Stimulated activated memory B cell treated with anti-CD40 and anti-IgM and Interleukin-4, amounts not matched to agents 10 μg/mL and 1 μg/mL and 100 μg/mL, for 72 hours (primary cell): Measurements from ENCODE around the gene ZCCHC24.

ENCODE experiments used
- ATAC-seq: fragments of 150-1000 bp; cut with Tn5 transposase; 2 replicates; pipeline ENCODE4 v1.10.0; 2021
- H3K27ac Mint-ChIP-seq: one replicate; pipeline ENCODE4 v1.8.0; 2022; ENCODE audit warnings: mild to moderate bottlenecking, mixed read lengths
- H3K27me3 Mint-ChIP-seq: one replicate; pipeline ENCODE4 v1.8.0; 2022; ENCODE audit warnings: mixed read lengths
- H3K36me3 Mint-ChIP-seq: one replicate; pipeline ENCODE4 v1.8.0; 2022; ENCODE audit warnings: mixed read lengths
- H3K4me1 Mint-ChIP-seq: one replicate; pipeline ENCODE4 v1.8.0; 2022; ENCODE audit warnings: mixed read lengths
- H3K4me3 Mint-ChIP-seq: one replicate; pipeline ENCODE4 v1.8.0; 2022; ENCODE audit warnings: mild to moderate bottlenecking, moderate library complexity, mixed read lengths
- H3K9me3 Mint-ChIP-seq: one replicate; pipeline ENCODE4 v1.8.0; 2022; ENCODE audit warnings: mixed read lengths

The ZCCHC24 gene

GRCh38 chr10:79353726-79354125 is 91.7 kb downstream of the ZCCHC24 start:
- Mint-ChIP-seq H3K27ac (peak overlapping the region; percentile 61), H3K36me3 (peaks cover 82% of the 10 kb centered on the region), H3K9me3 (no peaks in the 10 kb centered on the region), H3K27me3 (no peaks in the 10 kb centered on the region), H3K4me3 (no peak overlapping the region), H3K4me1 (peaks cover 76% of the 10 kb centered on the region)
- ATAC-seq: no peak

- Mint-ChIP-seq H3K4me3 (no peak overlapping the region), H3K9me3 (no peaks in the 10 kb centered on the region), H3K27ac (no peak overlapping the region), H3K27me3 (no peaks in the 10 kb centered on the region), H3K4me1 (peaks cover 76% of the 10 kb centered on the region), H3K36me3 (peaks cover 84% of the 10 kb centered on the region)
- no peak for ATAC-seq
These were observed 92.4 kb downstream of the ZCCHC24 start for GRCh38 chr10:79353000-79353406.

- Mint-ChIP-seq H3K4me1 (peaks cover 78% of the 10 kb centered on the region), H3K27me3 (no peaks in the 10 kb centered on the region), H3K36me3 (peaks cover 76% of the 10 kb centered on the region), H3K4me3 (no peak overlapping the region), H3K9me3 (no peaks in the 10 kb centered on the region), H3K27ac (no peak overlapping the region)
- no peak for ATAC-seq
These were observed 93.2 kb downstream of the ZCCHC24 start for GRCh38 chr10:79352035-79352877.

- no peaks in the 10 kb centered on the region for H3K9me3 Mint-ChIP-seq
- H3K4me1 Mint-ChIP-seq: peaks cover 81% of the 10 kb centered on the region
- H3K36me3 Mint-ChIP-seq: peaks cover 69% of the 10 kb centered on the region
- H3K27me3 Mint-ChIP-seq: no peaks in the 10 kb centered on the region
- no peak overlapping the region for H3K27ac Mint-ChIP-seq
- ATAC-seq: no peak
- H3K4me3 Mint-ChIP-seq: no peak overlapping the region
These were observed 94.1 kb downstream of the ZCCHC24 start for GRCh38 chr10:79351332-79351731.

GRCh38 chr10:79350407-79351154 is 94.8 kb downstream of the ZCCHC24 start:
- no peak for ATAC-seq
- Mint-ChIP-seq H3K4me1 (peaks cover 74% of the 10 kb centered on the region), H3K36me3 (peaks cover 64% of the 10 kb centered on the region), H3K4me3 (no peak overlapping the region), H3K27ac (peak overlapping the region; percentile 92), H3K9me3 (no peaks in the 10 kb centered on the region), H3K27me3 (no peaks in the 10 kb centered on the region)

- no peaks in the 10 kb centered on the region for H3K27me3 Mint-ChIP-seq
- H3K36me3 Mint-ChIP-seq: peaks cover 57% of the 10 kb centered on the region
- H3K27ac Mint-ChIP-seq: peak overlapping the region; percentile 92
- no peaks in the 10 kb centered on the region for H3K9me3 Mint-ChIP-seq
- peak overlapping the region; percentile 84 for H3K4me3 Mint-ChIP-seq
- ATAC-seq: no peak
- H3K4me1 Mint-ChIP-seq: peaks cover 67% of the 10 kb centered on the region
These were observed 95.5 kb downstream of the ZCCHC24 start for GRCh38 chr10:79349766-79350406.

DNA sequence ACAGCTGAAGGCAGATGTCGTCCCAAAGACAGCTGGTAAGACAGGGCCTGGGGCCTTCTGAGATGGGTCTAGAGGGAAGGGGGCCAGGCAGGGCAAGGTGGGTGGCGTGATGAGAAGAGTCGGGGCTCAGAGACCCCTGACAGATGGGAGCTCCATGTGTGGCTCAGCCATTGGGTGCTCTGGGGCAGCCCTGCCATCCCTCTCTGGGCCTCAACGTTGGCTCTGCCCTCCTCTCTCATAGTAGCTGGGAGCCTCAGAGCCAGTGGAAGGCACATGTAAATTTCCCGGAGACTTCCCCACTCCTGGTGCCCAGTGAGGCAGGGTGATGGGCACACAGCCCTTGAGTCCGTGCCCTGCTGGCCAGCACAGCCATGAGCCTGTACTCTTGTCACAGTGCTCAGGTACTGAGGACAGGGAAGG is 96.3 kb downstream of the ZCCHC24 start:
- no peaks in the 10 kb centered on the region for H3K27me3 Mint-ChIP-seq
- H3K36me3 Mint-ChIP-seq: peaks cover 49% of the 10 kb centered on the region
- ATAC-seq: no peak
- H3K9me3 Mint-ChIP-seq: no peaks in the 10 kb centered on the region
- peaks cover 59% of the 10 kb centered on the region for H3K4me1 Mint-ChIP-seq
- peak overlapping the region; percentile 92 for H3K27ac Mint-ChIP-seq
- H3K4me3 Mint-ChIP-seq: peak overlapping the region; percentile 84

- H3K27me3 Mint-ChIP-seq: no peaks in the 10 kb centered on the region
- ATAC-seq: no peak
- H3K36me3 Mint-ChIP-seq: peaks cover 44% of the 10 kb centered on the region
These were observed 96.8 kb downstream of the ZCCHC24 start for GRCh38 chr10:79348640-79348988.

GRCh38 chr10:79347894-79348639 is 97.4 kb downstream of the ZCCHC24 start:
- Mint-ChIP-seq H3K27me3 (no peaks in the 10 kb centered on the region), H3K9me3 (no peaks in the 10 kb centered on the region), H3K36me3 (peaks cover 39% of the 10 kb centered on the region), H3K4me3 (peak overlapping the region; percentile 84), H3K27ac (peak overlapping the region; percentile 92), H3K4me1 (peaks cover 49% of the 10 kb centered on the region)
- peak; percentile 82 for ATAC-seq

More at GRCh38 chr10:79348640-79348988, 96.8 kb downstream of the ZCCHC24 start:
- peak overlapping the region; percentile 92 for H3K27ac Mint-ChIP-seq
- H3K4me1 Mint-ChIP-seq: peaks cover 54% of the 10 kb centered on the region
- H3K9me3 Mint-ChIP-seq: no peaks in the 10 kb centered on the region
- peak overlapping the region; percentile 84 for H3K4me3 Mint-ChIP-seq

- Mint-ChIP-seq H3K27ac (peak within 1 kb of the TSS; percentile 92), H3K9me3 (no peaks in the 10 kb centered on the region), H3K27me3 (no peaks in the 10 kb centered on the region), H3K4me3 (peak within 1 kb of the TSS; percentile 84), H3K36me3 (peaks cover 34% of the 10 kb centered on the region), H3K4me1 (peaks cover 43% of the 10 kb centered on the region)
- peak; percentile 94 for ATAC-seq
These were observed 98.1 kb downstream of the ZCCHC24 start, which contains the start of gene PPIF for GRCh38 chr10:79347226-79347893. TSS of gene PPIF (plus strand) at chr10:79347469. CDS start at chr10:79347549, 80 bp downstream.

GRCh38 chr10:79346388-79347225 is 98.8 kb downstream of the ZCCHC24 start:
- no peak for ATAC-seq
- Mint-ChIP-seq H3K36me3 (peaks cover 28% of the 10 kb centered on the region), H3K4me3 (peak overlapping the region; percentile 84), H3K4me1 (peaks cover 39% of the 10 kb centered on the region), H3K27me3 (no peaks in the 10 kb centered on the region), H3K9me3 (no peaks in the 10 kb centered on the region), H3K27ac (peak overlapping the region; percentile 92)

DNA sequence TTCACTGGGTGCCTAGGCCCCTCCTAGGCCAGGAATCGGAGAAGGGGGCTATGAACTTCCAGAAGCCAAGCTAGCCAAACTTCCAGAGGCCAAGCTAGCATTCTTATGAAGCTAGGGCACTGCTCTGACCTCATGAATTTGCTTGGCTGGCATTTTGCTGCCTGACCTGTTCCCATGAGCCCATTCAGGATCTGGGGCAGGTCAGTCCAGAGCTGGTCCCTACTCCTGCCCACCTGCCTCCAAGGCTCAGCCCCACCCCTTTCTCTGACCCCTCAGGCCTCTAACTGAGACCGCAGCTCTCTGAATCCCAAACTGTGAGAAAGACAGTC is 99.4 kb downstream of the ZCCHC24 start:
- Mint-ChIP-seq H3K4me1 (peaks cover 38% of the 10 kb centered on the region), H3K9me3 (no peaks in the 10 kb centered on the region), H3K27me3 (no peaks in the 10 kb centered on the region), H3K27ac (no peak overlapping the region), H3K36me3 (peaks cover 27% of the 10 kb centered on the region), H3K4me3 (no peak overlapping the region)
- no peak for ATAC-seq

GRCh38 chr10:79345241-79346011 is 100.0 kb downstream of the ZCCHC24 start:
- Mint-ChIP-seq H3K27me3 (no peaks in the 10 kb centered on the region), H3K4me3 (no peak overlapping the region), H3K9me3 (no peaks in the 10 kb centered on the region), H3K4me1 (peaks cover 33% of the 10 kb centered on the region), H3K27ac (peak overlapping the region; percentile 51), H3K36me3 (peaks cover 21% of the 10 kb centered on the region)
- ATAC-seq: no peak
